HEK293 (cell line): ENCODE data around the gene SYT5.

ENCODE experiments used
- CTCF ChIA-PET: fragments of 350-600 bp; formaldehyde crosslinking; extraction: SDS; loops from one replicate; lab custom pipeline; 2021; ENCODE audit warnings: antibody characterized with exemption; lab: Yijun Ruan, JAX
- POLR2A ChIA-PET: fragments of 300-600 bp; formaldehyde crosslinking; extraction: SDS; loops from one replicate; lab custom pipeline; 2020; ENCODE audit warnings: antibody characterized with exemption, inconsistent platforms; lab: Yijun Ruan, JAX
- H3K27ac ChIP-seq: fragments of 200-500 bp; sonication (Bioruptor generic); 2 replicates; pipeline ENCODE4 v1.5.1; 2014; ENCODE audit warnings: low read depth, low read length, control low read depth, inconsistent platforms; ENCODE audit errors: extremely low read depth
- H3K36me3 ChIP-seq, 2 experiments: fragments of 200-500 bp in 1 of 2; sonication (Bioruptor generic) in 1 of 2; 1 replicate in 1 of 2; 2 replicates in 1 of 2; pipeline ENCODE4 v1.5.1; 2014 to 2017; ENCODE audit warnings: inconsistent platforms in 2 of 2, low read length in 2 of 2; ENCODE audit not compliant: control insufficient read depth in 2 of 2, insufficient read depth in 1 of 2
- H3K4me1 ChIP-seq: fragments of 200-500 bp; sonication (Bioruptor generic); 2 replicates; pipeline ENCODE4 v1.5.1; 2014; ENCODE audit warnings: mild to moderate bottlenecking, low read length, inconsistent platforms; ENCODE audit not compliant: control insufficient read depth, insufficient read depth
- H3K4me3 ChIP-seq: 2 replicates; pipeline ENCODE4 v1.5.1; 2011; ENCODE audit warnings: low read depth, mild to moderate bottlenecking, control low read depth, low read length, moderate library complexity
- H3K9me3 ChIP-seq: fragments of 200-500 bp; sonication (Bioruptor generic); 2 replicates; pipeline ENCODE4 v1.5.1; 2014; ENCODE audit warnings: low read depth, low read length, inconsistent platforms; ENCODE audit not compliant: control insufficient read depth, insufficient read depth
- AEBP2 ChIP-seq: fragments of 450-650 bp; formaldehyde crosslinking; IDR thresholded peaks from 2 replicates; pipeline ENCODE4 v1.5.1; 2016; ENCODE audit warnings: missing biosample characterization, missing genetic modification characterization, borderline replicate concordance
- ATF2 ChIP-seq: fragments of 450-650 bp; formaldehyde crosslinking; IDR thresholded peaks from 2 replicates; pipeline ENCODE4 v1.5.1; 2016; ENCODE audit warnings: missing biosample characterization, missing genetic modification characterization, low read depth
- EGR2 ChIP-seq: fragments of 450-650 bp; formaldehyde crosslinking; IDR thresholded peaks from 2 replicates; pipeline ENCODE4 v1.5.1; 2016; ENCODE audit warnings: low read depth, missing biosample characterization, missing genetic modification characterization
- GLI2 ChIP-seq: fragments of 450-650 bp; formaldehyde crosslinking; IDR thresholded peaks from 2 replicates; pipeline ENCODE4; 2017; ENCODE audit warnings: missing biosample characterization, missing genetic modification characterization, low read depth, borderline replicate concordance
- GLIS1 ChIP-seq: fragments of 450-650 bp; formaldehyde crosslinking; IDR thresholded peaks from 2 replicates; pipeline ENCODE4 v1.5.1; 2016; ENCODE audit warnings: missing biosample characterization, missing genetic modification characterization
- PATZ1 ChIP-seq: fragments of 450-650 bp; formaldehyde crosslinking; IDR thresholded peaks from 2 replicates; pipeline ENCODE4 v1.5.1; 2016; ENCODE audit warnings: missing biosample characterization, missing genetic modification characterization
- PBX3 ChIP-seq: sonication (generic); formaldehyde crosslinking; IDR thresholded peaks from 2 replicates; pipeline ENCODE4 v1.8.1; 2022; ENCODE audit warnings: mild to moderate bottlenecking, moderate library complexity, missing genetic modification reagents
- REST ChIP-seq: fragments of 450-650 bp; formaldehyde crosslinking; IDR thresholded peaks from 2 replicates; pipeline ENCODE4 v1.5.1; 2016; ENCODE audit warnings: missing biosample characterization, missing genetic modification characterization
- SCRT1 ChIP-seq: fragments of 450-650 bp; formaldehyde crosslinking; IDR thresholded peaks from 2 replicates; pipeline ENCODE4 v1.5.1; 2016; ENCODE audit warnings: missing biosample characterization, missing genetic modification characterization, borderline replicate concordance
- ZNF148 ChIP-seq: fragments of 450-650 bp; formaldehyde crosslinking; IDR thresholded peaks from 2 replicates; pipeline ENCODE4 v1.5.0; 2017; ENCODE audit warnings: missing biosample characterization, missing genetic modification characterization, borderline replicate concordance
- ZNF174 ChIP-seq: fragments of 450-650 bp; formaldehyde crosslinking; IDR thresholded peaks from 2 replicates; pipeline ENCODE4 v1.5.0; 2017; ENCODE audit warnings: missing biosample characterization, mild to moderate bottlenecking, missing genetic modification characterization
- ZNF184 ChIP-seq: fragments of 450-650 bp; IDR thresholded peaks from 2 replicates; pipeline ENCODE4 v1.5.1; 2018; ENCODE audit warnings: missing biosample characterization, mild to moderate bottlenecking, missing genetic modification characterization
- ZNF521 ChIP-seq: fragments of 450-650 bp; formaldehyde crosslinking; IDR thresholded peaks from 2 replicates; pipeline ENCODE4 v1.5.1; 2017; ENCODE audit warnings: missing biosample characterization, mild to moderate bottlenecking, missing genetic modification characterization
- ZNF792 ChIP-seq: fragments of 450-650 bp; formaldehyde crosslinking; IDR thresholded peaks from 2 replicates; pipeline ENCODE4 v1.5.1; 2016; ENCODE audit warnings: missing biosample characterization, missing genetic modification characterization

Gene SYT5

GRCh38 chr19:55136399-55137102 lies 43.5 kb downstream of the SYT5 start:
- H3K36me3 ChIP-seq = no peaks in the 10 kb centered on the region; a peak in 1 of 3 replicates
- no peak overlapping the region for H3K27ac ChIP-seq
- H3K9me3 ChIP-seq = no peaks in the 10 kb centered on the region
- no peaks in the 10 kb centered on the region for H3K4me1 ChIP-seq
- TF ChIP-seq ZNF521 (tag by site-specific recombination) = no peak
- TF ChIP-seq, all 188 proteins: peak for 0
- no peak overlapping the region for H3K4me3 ChIP-seq
- CTCF ChIA-PET = interaction anchor here (0.6 to 2.0 kb wide), 18 partner anchors 8 to 658 kb away, joined by 3 to 12 read pairs (median 4); partner anchors contain the start of gene DNAAF3
- POLR2A ChIA-PET = no interaction called here

- ChIA-PET POLR2A (interaction anchor here (0.6 kb wide), 1 partner anchor 33 kb away, joined by 5 read pairs; no protein-coding TSS in a partner anchor), CTCF (interaction anchor here (0.6 to 2.0 kb wide), 7 partner anchors 16 to 282 kb away, joined by 3 to 8 read pairs (median 3); partner anchors contain the start of gene PPP1R12C)
- Histone ChIP-seq H3K4me3 (no peak overlapping the region), H3K36me3 (no peaks in the 10 kb centered on the region; a peak in 1 of 3 replicates), H3K4me1 (no peaks in the 10 kb centered on the region), H3K27ac (no peak overlapping the region), H3K9me3 (no peaks in the 10 kb centered on the region)
- TF ChIP-seq ZNF174 (tag by site-specific recombination) (no peak), GLI2 (no peak), ATF2 (no peak), EGR2 (tag by site-specific recombination) (no peak), GLIS1 (tag by site-specific recombination) (no peak), PBX3 (CRISPR knock-in tag) (no peak), ZNF184 (tag by site-specific recombination) (no peak), AEBP2 (tag by site-specific recombination) (no peak), PATZ1 (tag by site-specific recombination) (no peak), ZNF148 (tag by site-specific recombination) (no peak), REST (no peak), ZNF792 (tag by site-specific recombination) (no peak), SCRT1 (no peak)
Observed at GRCh38 chr19:55134736-55135135, 45.4 kb downstream of the SYT5 start.
